Glomerular endothelial cell (primary cell): Measurements from ENCODE around the gene ATP10B. TPM values are rescaled to one million over a fixed set of nuclear protein-coding genes. Genes with fewer than 3 reads are reported as not detected.

Source experiments
- DNase-seq: peaks from one replicate; pipeline ENCODE4 v3.0.0-alpha.2; 2011; ENCODE audit warnings: low read depth, low spot score; ENCODE audit errors: extremely low read depth
- total RNA-seq: library from RNA; depleted of rRNA; stranded (reverse); fragments of >200 nt; gene quantifications from 2 replicates; pipeline ENCODE4 v1.2.3, GENCODE V29; 2015

The ATP10B gene
- total RNA-seq, 1 donor from 2014 or later = under 0.01 TPM

GRCh38 chr5:160523502-160524163 is 328.4 kb downstream of the ATP10B start:
- no peak for DNase-seq

- no peak for DNase-seq
Observed at GRCh38 chr5:160521392-160521663, 330.7 kb downstream of the ATP10B start.

DNA sequence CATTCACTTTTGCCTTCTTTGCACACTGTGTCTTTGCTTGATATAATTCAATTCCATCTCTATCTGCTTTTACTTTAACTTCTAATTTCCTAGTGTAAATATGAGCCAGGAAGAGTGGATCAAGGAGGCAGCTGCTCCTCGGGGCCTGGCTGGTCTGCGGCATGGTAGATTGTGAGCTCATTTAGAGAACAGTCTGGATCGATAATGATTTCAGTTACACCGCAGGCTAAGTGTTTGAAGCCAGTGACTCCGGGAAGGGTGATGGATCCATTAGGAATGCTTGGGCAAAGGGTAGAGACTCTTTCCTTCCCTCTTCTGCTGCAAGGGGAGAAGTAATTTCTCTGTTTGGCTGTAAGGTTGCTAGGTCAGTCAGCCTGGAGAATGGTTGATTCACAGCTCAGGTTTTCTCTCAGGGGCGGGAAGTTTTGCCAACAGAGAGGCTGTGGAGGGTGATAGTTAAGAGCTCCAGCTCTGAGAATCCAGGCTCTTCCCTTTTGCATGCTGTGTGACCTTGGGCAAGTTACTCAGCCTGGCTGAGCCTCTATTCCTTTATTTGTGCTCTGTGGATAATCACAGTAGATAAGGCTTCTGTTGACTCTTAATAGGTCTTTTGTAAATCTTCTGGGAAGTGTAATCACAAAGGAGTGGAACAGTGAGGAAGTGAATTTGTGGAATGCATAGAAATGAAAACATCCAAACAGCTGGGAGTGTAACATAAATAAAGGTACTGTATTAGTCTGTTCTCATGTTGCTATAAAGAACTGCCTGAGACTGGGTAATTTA is 331.2 kb downstream of the ATP10B start:
- no peak for DNase-seq

DNA sequence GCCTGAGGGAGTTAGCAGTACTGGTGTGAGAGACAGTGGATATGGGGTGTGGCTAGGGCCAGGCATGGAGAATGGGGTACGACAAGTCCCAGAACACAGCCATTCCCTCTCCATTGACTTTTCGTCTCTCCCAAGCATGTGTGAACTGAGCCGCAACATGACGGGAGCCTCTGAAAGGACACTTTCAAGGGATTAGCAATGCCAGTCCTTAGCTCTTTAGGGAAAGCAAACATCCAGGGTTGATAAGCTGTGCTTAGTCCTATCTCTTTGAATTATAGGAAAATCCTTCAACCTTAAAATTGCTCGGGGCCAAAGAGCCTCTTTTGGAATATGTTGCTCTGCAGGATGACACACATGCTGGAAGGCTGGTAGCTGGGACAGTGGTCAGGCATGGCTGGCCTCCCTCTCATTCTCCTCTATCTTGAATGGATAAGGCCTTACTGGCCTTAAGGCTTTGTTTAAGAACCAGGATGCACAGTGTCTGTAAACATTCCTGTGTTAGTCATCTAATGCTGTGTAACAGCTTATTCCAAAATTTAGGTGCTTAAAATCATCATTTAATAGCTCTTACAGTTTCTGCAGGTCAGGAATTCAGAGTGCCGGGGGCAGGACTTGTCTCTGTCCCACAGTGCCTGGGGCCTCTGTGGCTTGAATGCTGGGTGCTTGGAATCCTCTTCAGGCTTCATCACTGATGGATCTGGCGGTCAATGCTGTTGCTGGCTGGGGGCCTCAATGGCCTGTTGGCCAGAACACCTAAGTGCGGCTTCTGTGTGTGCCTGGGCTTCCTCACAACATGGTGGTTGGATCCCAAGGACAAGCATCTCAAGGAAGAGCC is 335.1 kb downstream of the ATP10B start:
- DNase-seq = no peak

DNA sequence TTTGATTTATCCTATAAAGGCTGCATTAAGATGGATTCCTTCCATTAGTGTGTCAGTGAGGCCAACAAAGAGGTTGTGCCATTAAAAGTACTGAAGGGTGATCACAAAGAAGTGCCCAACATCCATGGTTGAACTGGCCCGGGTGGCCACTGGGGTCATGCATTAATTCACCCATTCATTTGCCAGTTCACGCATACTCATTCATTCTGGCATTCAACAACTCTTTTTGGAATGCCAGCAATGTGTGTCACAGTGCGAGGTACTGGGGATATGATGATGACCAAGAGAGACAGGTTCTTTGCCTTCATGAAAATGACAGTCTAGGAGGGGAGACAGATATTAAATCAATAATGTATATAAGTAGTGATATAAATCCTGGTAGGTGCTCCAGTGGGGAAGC is 337.1 kb downstream of the ATP10B start:
- no peak for DNase-seq

GRCh38 chr5:160514191-160514590 is 337.8 kb downstream of the ATP10B start:
- DNase-seq = no peak

GRCh38 chr5:160513485-160513884 is 338.5 kb downstream of the ATP10B start:
- no peak for DNase-seq
